ENCODE results near the gene ZNG1E.
"Not testable (repeated sequence)": the region's sequence is repeated elsewhere in the genome, so short reads cannot be mapped to it uniquely, and the experiment has no call there.

GRCh38 chr9:65675589-65676021, at the start of gene ZNG1E:
- not testable (repeated sequence) for TF ChIP-seq CTCF, POLR2A (IDR thresholded peaks at IDR 0.05)
- peak in 2 of 4 donors; percentile 41 to 45 for TF ChIP-seq POLR2AphosphoS5 (IDR thresholded peaks at IDR 0.05)
